Skeletal muscle satellite cell (primary cell): ENCODE measurements around the gene SNRNP70.
A peak's percentile ranks its signal among the peaks of the same experiment; 100 is the strongest.

Experiments used
- H3K27me3 ChIP-seq: 2 replicates; pipeline ENCODE4 v1.7.0; 2013; ENCODE audit warnings: low read length; ENCODE audit not compliant: control insufficient read depth, insufficient read depth
- H3K36me3 ChIP-seq: 2 replicates; pipeline ENCODE4 v1.7.0; 2013; ENCODE audit warnings: mild to moderate bottlenecking, control low read depth, low read length; ENCODE audit not compliant: insufficient read depth
- H3K4me1 ChIP-seq: 2 replicates; pipeline ENCODE4 v1.7.0; 2013; ENCODE audit warnings: low read length; ENCODE audit not compliant: control insufficient read depth, insufficient read depth
- H3K4me2 ChIP-seq: 2 replicates; pipeline ENCODE4 v1.7.0; 2013; ENCODE audit warnings: mild to moderate bottlenecking, low read length
- H3K4me3 ChIP-seq: 2 replicates; pipeline ENCODE4 v1.7.0; 2013; ENCODE audit warnings: low read length
- H3K9ac ChIP-seq: 2 replicates; pipeline ENCODE4 v1.7.0; 2013; ENCODE audit warnings: mild to moderate bottlenecking, low read depth, low read length, moderate library complexity
- H3K9me3 ChIP-seq: replicated peaks from 2 replicates; pipeline ENCODE4 v1.7.0; 2013; ENCODE audit warnings: mild to moderate bottlenecking, control low read depth, low read length

The SNRNP70 gene

DNA sequence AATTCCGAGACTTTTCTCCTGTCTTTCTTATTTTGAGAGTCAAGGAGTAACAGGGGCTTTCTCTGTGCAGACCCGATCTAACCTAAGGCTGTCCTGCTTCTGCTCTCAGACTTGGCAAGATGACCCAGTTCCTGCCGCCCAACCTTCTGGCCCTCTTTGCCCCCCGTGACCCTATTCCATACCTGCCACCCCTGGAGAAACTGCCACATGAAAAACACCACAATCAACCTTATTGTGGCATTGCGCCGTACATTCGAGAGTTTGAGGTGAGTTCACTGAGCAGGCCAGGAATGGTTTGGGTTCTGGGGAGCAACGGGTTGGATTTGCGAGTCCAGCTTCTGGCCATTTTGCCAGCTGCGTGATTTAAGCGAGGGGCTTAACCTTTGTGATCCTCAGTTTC, 1.0 kb downstream of the SNRNP70 start:
- peak overlapping the region; percentile 91 for H3K4me3 ChIP-seq
- H3K36me3 ChIP-seq: peaks cover 38% of the 10 kb centered on the region
- peaks cover 3% of the 10 kb centered on the region for H3K27me3 ChIP-seq
- peak overlapping the region; percentile 93 for H3K9ac ChIP-seq
- H3K9me3 ChIP-seq: no peaks in the 10 kb centered on the region
- peaks cover 17% of the 10 kb centered on the region for H3K4me1 ChIP-seq
- H3K4me2 ChIP-seq: peak overlapping the region; percentile 100

DNA sequence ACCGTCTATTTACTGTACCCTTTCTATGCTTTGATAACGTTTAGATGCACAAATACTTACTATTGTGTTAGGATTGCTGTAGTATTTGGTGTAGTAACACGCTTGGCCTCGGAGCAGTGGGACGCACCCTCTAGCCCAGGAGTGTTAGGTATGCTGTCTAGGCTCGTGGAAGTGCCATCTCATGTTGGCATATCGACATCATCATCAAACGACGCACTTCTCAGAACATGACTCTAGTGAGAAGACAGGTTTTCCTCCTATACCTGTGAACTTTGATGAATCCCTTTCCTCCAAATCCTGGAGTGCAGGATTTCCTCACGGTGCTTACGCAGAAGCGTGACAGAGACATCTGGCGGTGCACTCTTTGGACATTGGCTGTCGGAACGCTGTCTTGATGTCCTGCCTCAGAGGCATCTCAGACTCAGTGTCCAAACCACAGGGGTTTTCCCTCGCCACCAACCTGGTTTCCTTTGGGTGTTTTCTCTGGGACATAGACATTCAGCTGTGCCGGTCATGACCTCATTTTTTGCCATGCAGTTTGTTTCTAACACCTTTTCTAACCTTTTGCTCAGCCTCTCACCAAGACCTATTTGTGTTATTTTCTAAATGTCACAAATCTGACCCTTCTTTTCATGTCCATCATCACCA, 6.3 kb downstream of the SNRNP70 start:
- no peaks in the 10 kb centered on the region for H3K27me3 ChIP-seq
- H3K4me1 ChIP-seq: peaks cover 24% of the 10 kb centered on the region
- H3K4me3 ChIP-seq: no peak overlapping the region
- H3K9me3 ChIP-seq: no peaks in the 10 kb centered on the region
- H3K36me3 ChIP-seq: peaks cover 77% of the 10 kb centered on the region
- no peak overlapping the region for H3K4me2 ChIP-seq
- H3K9ac ChIP-seq: no peak overlapping the region

DNA sequence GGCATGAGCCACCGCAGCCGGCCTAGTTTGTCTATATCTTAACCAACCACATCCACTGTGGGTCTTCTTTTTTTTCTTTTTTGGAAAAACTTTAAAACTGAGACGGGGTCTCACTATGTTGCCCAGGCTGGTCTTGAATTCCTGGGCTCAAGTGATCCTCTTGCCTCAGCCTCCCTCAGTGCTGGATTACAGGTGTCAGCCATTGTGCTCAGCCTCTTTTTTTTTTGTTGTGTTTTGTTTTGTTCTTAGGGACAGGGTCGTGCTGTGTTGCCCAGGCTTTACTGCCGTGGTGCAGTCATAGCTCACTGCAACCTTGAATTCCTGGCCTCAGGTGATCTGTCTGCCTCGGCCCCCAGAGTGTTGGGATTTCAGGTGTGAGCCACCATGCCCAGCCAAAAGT, 7.4 kb downstream of the SNRNP70 start:
- Histone ChIP-seq H3K36me3 (peaks cover 78% of the 10 kb centered on the region), H3K9ac (no peak overlapping the region), H3K27me3 (no peaks in the 10 kb centered on the region), H3K4me1 (peaks cover 14% of the 10 kb centered on the region), H3K9me3 (no peaks in the 10 kb centered on the region), H3K4me3 (no peak overlapping the region), H3K4me2 (no peak overlapping the region)

DNA sequence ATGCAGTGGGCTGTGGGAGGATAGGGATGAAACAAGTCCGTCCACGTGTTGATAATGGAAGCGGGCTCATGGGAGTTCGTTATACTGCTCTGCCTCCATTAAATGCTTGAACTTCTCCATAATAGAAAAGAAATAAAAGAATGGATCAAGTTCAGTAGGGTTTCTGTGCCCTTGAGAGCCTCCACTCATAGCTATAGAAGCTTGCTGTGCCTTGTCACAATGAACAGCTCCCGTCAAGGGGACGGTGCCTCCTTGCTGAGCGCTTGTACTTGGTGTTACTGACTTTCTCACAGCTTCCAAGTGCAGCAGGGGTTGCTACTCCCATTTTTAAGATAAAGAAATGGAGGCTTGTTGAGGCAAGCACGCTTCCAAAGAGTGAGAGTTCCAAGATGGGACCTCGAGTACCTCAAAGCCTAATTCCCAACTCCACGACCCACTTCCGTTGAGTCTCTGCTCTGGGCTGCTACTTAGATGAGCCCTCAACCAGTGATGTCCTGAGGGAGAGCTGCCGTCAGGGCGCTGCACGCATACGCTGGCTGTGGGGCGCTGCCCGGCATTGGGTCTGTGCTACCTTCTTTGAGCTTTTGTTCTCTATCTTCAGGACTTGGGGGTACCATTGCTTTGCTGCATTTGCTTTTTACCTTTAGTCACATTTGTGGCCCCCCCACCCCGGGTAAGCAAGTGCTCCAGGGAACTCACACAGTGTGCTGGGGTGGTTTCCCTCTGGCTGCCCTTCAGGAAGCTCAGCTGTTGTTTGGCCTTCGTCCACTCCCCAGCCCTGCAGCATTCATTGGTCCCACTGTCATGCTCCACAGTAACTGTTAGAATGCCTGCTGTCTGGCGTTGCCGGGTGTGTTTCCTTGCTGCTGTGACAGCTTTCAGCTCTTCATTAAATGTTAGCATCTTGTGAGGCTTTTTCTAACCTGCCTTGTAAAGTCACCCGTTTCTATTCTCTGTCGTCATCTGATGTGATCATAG, 9.5 kb downstream of the SNRNP70 start:
- H3K4me3 ChIP-seq: no peak overlapping the region
- peaks cover 14% of the 10 kb centered on the region for H3K4me1 ChIP-seq
- H3K9me3 ChIP-seq: no peaks in the 10 kb centered on the region
- no peak overlapping the region for H3K4me2 ChIP-seq
- no peak overlapping the region for H3K9ac ChIP-seq
- peaks cover 85% of the 10 kb centered on the region for H3K36me3 ChIP-seq
- H3K27me3 ChIP-seq: no peaks in the 10 kb centered on the region

DNA sequence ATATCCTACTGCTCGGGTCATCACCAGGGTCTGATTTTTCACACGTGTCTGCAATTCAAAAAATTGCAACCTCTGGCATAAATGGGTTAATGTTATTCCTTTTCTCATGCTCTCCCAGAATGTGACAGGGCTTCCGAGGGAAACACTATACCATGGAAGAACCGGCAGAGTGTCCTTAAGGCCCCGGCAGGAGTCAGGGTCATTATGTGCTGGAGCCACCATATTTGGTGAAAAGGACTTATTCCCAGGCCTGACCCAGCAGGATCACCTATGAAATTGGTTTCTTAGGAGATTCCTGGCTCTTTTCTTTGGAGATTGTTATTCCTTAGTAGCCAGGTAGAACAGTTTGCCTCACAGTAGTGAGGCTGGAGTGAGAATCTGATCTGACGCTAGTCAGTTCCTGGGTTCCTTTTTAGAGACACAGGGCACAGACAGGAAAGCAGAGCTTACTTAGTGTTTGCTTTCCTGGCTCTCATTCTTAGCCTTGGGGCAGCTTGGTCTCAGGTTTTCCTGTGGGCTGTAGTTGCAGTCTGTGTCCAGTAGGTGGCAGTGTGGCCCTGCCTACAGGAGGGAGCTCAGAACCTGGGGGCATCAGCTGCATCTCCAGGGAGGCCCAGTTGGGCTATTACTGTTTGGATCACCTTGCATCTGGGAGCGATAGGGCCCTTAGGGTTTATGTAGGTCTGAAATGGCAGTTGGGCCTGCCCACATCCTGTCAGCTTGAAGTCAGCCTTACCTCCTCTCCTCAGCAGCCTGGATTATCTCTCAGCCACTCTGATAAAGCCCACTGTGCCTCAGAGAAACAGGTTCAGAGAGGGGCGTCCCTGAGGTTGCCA, 12.4 kb downstream of the SNRNP70 start:
- H3K4me3 ChIP-seq: no peak overlapping the region
- no peak overlapping the region for H3K4me2 ChIP-seq
- peaks cover 14% of the 10 kb centered on the region for H3K4me1 ChIP-seq
- no peaks in the 10 kb centered on the region for H3K27me3 ChIP-seq
- H3K36me3 ChIP-seq: peaks cover 81% of the 10 kb centered on the region
- H3K9ac ChIP-seq: no peak overlapping the region
- no peaks in the 10 kb centered on the region for H3K9me3 ChIP-seq

DNA sequence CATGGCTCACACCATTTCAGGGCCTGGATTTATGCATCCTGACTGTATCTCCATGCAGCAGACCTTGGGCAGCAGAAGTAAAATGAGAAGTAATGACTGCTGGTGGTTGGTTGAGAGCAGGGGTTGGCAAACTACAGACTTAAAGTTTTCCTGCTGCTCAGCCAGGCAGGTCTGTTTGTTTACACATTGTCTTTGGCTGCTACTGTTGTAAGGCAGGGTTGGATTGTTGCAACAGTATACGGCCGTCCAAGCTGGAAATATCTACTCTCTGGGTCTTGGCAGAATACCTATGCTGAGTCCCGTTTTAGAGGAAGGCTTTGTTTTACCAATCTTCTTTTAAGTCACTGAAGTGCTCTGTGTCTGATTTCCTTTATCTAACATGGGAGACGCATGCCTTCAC, 13.5 kb downstream of the SNRNP70 start:
- Histone ChIP-seq H3K36me3 (peaks cover 81% of the 10 kb centered on the region), H3K4me2 (no peak overlapping the region), H3K4me1 (peaks cover 13% of the 10 kb centered on the region), H3K27me3 (no peaks in the 10 kb centered on the region), H3K4me3 (no peak overlapping the region), H3K9me3 (no peaks in the 10 kb centered on the region), H3K9ac (no peak overlapping the region)

DNA sequence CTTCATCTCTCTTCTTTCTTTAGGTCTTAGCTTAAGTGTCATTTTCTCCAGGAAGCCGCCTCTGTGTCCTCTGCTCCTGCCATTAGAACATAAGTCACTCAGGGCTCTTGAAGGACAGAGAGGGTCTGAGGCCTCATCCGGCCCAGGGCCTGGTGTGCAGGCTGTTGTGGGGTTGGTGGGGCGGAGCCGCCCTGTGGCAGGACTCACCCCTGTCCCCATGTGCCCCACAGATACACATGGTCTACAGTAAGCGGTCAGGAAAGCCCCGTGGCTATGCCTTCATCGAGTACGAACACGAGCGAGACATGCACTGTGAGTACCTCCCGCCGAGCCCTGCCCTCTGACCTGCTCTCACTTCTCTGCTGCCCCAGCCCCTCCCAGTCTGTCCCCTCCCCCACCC, 15.9 kb downstream of the SNRNP70 start:
- Histone ChIP-seq H3K9me3 (no peaks in the 10 kb centered on the region), H3K36me3 (peaks cover 80% of the 10 kb centered on the region), H3K27me3 (no peaks in the 10 kb centered on the region), H3K4me3 (no peak overlapping the region), H3K4me2 (no peak overlapping the region), H3K9ac (no peak overlapping the region), H3K4me1 (no peaks in the 10 kb centered on the region)

DNA sequence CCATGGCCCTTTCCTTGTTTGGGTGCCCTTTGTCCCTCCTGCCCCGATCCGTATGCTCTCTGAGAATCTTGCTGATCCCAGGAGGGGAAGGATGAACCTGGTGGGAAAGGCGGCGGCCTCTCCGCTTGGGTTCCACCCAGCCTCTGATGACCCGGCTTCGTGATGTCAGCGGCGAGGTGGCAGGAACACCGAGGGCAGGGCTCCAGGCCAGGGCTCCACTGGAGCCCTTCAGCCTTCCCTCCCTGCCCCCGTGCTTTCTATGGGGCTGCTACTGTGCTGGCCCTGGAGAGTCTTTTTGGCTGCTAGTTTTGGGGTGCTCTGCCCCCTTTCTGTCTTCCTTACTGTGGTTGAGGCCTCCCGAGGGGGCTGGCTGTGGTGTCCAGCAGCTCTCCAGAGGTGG, 17.1 kb downstream of the SNRNP70 start:
- Histone ChIP-seq H3K4me2 (no peak overlapping the region), H3K27me3 (no peaks in the 10 kb centered on the region), H3K4me1 (no peaks in the 10 kb centered on the region), H3K9me3 (no peaks in the 10 kb centered on the region), H3K36me3 (peaks cover 83% of the 10 kb centered on the region), H3K9ac (no peak overlapping the region), H3K4me3 (no peak overlapping the region)

DNA sequence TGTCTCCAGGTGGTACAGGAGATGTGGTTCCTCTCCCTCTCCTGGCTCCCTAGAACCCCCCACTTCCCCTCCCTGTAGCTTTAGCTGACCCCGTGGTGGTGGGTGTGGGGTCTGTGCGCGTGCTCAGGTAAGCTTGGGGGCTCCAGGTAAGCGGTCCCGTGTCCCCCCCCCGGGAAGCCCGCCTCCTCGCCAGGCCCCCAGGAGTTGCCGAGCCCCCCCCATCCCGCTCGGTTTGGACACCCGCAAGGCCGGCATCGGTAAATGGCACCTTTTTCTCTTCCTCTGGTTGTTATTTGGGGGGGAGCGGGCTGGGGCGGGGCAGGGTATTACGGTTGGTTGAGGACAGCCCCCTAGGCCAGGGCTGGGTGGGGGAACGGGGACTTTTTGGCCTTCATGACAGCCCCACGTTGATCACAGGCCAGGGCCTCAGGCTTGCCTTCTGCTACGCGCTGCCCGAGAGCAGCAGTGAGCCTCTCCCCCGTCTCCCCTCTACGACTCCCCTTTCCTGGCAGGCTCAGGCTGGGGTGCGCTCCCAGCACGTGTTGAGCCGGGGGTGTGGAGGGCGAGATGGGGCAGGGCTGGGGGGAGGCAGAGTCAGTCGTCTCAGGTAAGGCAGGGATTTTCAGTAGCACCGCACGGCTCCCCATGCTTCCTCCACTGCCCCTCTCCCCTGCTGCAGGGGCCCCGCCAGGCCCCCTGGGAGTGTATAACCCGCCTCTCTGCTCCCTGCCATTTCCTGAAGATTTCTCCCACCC, 18.3 kb downstream of the SNRNP70 start:
- Histone ChIP-seq H3K9me3 (no peaks in the 10 kb centered on the region), H3K4me1 (no peaks in the 10 kb centered on the region), H3K4me3 (no peak overlapping the region), H3K4me2 (no peak overlapping the region), H3K36me3 (peaks cover 84% of the 10 kb centered on the region), H3K27me3 (no peaks in the 10 kb centered on the region), H3K9ac (no peak overlapping the region)

DNA sequence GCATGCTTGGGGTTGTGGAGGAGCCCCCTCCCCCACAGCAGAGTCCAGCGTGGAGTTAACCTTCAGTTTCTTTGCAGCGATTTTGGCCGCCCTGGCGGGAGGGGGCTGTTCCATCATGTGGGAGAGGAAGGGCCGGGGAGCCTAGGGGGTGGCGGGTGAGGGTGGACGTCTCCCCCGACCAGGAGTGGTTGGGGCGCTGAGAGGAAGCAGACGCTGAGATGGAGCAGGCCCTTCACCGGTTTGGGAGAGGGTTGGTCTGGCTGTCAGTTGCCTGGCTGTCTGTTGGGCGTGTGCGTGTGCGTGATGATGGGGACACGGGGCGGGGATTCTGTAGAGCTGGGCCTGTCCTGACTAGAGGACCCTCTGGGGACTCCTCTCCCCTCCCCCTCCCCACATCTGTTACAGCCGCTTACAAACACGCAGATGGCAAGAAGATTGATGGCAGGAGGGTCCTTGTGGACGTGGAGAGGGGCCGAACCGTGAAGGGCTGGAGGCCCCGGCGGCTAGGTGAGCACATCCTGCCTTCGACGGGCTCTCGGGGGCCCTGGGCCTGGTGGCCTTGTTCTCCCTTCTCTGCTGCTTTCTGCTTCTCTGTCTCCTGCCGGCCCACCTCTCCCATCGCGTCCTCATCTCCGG, 19.1 kb downstream of the SNRNP70 start:
- Histone ChIP-seq H3K9me3 (no peaks in the 10 kb centered on the region), H3K4me1 (no peaks in the 10 kb centered on the region), H3K4me3 (no peak overlapping the region), H3K36me3 (peaks cover 85% of the 10 kb centered on the region), H3K9ac (no peak overlapping the region), H3K27me3 (no peaks in the 10 kb centered on the region), H3K4me2 (no peak overlapping the region)
